Measurements from ENCODE around the gene TRAF3IP1. TPM values are rescaled to one million over a fixed set of nuclear protein-coding genes. Genes with fewer than 3 reads are reported as not detected.
A peak's percentile ranks its signal among the peaks of the same experiment; 100 is the strongest.

Gene TRAF3IP1
- total and polyA plus RNA-seq, 2 of the 13 experiments (the other 11 are each of a cell fraction or from before 2014, with no cell fraction given) = 4.1 to 12.9 TPM

DNA sequence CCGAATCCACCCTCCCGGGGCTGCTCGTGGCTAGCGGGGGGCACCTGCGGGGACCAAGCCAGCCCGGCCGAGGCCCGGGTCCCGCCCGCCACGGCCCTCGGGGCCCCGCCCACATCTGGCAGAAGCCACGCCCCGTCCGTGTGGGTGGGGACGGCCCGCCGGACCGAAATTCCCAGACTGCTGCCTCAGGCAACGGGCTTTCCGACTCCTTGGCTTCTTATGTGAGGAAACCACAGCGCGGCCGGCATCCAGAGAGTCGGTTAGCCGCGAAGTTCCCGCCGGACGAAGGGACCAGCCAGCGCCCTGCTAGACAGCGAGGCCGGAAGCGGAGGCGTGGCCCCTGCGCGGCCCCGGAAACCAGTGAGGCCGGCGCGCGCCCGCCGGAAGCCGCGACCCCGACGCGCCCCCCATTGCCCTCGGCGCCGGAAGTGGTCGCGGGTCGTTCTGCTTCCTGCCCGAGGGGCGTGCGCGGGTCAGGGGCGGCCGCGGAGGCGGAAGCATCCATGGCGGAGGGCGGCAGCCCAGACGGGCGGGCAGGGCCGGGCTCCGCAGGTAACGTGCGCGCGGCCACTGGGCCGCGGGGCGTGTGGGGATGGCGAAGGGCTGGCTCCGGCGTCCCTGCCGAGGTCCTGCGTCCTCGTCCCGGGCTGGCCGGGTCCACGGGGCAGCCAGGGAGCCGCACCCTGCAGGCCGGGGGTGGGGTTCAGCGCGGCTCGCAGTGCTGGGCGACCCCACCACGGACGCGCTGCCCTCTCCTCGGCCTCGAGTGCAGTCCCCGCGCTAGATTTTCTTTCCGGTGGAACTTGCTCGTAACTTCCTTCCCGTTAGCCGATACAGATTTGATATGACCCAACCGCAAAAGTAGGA lies 106.5 kb downstream of the TRAF3IP1 start, which contains the start of gene ASB1 (continued):
- TF ChIP-seq, protein P1, sequence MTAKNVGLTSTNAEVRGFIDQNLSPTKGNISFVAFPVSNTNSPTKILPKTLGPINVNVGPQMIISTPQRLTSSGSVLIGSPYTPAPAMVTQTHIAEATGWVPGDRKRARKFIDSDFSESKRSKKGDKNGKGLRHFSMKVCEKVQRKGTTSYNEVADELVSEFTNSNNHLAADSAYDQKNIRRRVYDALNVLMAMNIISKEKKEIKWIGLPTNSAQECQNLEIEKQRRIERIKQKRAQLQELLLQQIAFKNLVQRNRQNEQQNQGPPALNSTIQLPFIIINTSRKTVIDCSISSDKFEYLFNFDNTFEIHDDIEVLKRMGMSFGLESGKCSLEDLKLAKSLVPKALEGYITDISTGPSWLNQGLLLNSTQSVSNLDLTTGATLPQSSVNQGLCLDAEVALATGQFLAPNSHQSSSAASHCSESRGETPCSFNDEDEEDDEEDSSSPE (CRISPR knock-in tag; IDR thresholded peaks at IDR 0.05) = peak; percentile 75
- no peak for TF ChIP-seq ZNF292 (CRISPR knock-in tag; IDR thresholded peaks at IDR 0.05; ENCODE audit: borderline replicate concordance, low read depth)
- TF ChIP-seq MAZ (IDR thresholded peaks at IDR 0.05; ENCODE audit: borderline replicate concordance, low read depth, low read length) = peak; percentile 73; the same call in 1 of the 2 replicates
- peak; percentile 77; the same call in 1 of the 2 replicates for TF ChIP-seq MAZ (CRISPR knock-in tag; IDR thresholded peaks at IDR 0.05; ENCODE audit: low read depth)
- TF ChIP-seq, protein P2, sequence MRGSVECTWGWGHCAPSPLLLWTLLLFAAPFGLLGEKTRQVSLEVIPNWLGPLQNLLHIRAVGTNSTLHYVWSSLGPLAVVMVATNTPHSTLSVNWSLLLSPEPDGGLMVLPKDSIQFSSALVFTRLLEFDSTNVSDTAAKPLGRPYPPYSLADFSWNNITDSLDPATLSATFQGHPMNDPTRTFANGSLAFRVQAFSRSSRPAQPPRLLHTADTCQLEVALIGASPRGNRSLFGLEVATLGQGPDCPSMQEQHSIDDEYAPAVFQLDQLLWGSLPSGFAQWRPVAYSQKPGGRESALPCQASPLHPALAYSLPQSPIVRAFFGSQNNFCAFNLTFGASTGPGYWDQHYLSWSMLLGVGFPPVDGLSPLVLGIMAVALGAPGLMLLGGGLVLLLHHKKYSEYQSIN (CRISPR knock-in tag; IDR thresholded peaks at IDR 0.05; ENCODE audit: borderline replicate concordance) = no peak
- TF ChIP-seq, protein P3, sequence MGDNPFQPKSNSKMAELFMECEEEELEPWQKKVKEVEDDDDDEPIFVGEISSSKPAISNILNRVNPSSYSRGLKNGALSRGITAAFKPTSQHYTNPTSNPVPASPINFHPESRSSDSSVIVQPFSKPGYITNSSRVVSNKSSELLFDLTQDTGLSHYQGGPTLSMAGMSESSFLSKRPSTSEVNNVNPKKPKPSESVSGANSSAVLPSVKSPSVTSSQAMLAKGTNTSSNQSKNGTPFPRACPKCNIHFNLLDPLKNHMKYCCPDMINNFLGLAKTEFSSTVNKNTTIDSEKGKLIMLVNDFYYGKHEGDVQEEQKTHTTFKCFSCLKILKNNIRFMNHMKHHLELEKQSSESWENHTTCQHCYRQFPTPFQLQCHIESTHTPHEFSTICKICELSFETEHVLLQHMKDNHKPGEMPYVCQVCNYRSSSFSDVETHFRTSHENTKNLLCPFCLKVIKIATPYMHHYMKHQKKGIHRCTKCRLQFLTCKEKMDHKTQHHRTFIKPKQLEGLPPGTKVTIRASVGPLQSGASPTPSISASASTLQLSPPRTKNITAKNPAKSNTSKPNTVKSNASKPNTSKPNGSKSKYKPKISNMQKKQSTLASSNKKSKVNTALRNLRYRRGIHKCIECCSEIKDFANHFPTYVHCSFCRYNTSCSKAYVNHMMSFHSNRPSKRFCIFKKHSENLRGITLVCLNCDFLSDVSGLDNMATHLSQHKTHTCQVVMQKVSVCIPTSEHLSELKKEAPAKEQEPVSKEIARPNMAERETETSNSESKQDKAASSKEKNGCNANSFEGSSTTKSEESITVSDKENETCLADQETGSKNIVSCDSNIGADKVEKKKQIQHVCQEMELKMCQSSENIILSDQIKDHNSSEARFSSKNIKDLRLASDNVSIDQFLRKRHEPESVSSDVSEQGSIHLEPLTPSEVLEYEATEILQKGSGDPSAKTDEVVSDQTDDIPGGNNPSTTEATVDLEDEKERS (CRISPR knock-in tag; IDR thresholded peaks at IDR 0.05) = no peak
- TF ChIP-seq, protein P4, sequence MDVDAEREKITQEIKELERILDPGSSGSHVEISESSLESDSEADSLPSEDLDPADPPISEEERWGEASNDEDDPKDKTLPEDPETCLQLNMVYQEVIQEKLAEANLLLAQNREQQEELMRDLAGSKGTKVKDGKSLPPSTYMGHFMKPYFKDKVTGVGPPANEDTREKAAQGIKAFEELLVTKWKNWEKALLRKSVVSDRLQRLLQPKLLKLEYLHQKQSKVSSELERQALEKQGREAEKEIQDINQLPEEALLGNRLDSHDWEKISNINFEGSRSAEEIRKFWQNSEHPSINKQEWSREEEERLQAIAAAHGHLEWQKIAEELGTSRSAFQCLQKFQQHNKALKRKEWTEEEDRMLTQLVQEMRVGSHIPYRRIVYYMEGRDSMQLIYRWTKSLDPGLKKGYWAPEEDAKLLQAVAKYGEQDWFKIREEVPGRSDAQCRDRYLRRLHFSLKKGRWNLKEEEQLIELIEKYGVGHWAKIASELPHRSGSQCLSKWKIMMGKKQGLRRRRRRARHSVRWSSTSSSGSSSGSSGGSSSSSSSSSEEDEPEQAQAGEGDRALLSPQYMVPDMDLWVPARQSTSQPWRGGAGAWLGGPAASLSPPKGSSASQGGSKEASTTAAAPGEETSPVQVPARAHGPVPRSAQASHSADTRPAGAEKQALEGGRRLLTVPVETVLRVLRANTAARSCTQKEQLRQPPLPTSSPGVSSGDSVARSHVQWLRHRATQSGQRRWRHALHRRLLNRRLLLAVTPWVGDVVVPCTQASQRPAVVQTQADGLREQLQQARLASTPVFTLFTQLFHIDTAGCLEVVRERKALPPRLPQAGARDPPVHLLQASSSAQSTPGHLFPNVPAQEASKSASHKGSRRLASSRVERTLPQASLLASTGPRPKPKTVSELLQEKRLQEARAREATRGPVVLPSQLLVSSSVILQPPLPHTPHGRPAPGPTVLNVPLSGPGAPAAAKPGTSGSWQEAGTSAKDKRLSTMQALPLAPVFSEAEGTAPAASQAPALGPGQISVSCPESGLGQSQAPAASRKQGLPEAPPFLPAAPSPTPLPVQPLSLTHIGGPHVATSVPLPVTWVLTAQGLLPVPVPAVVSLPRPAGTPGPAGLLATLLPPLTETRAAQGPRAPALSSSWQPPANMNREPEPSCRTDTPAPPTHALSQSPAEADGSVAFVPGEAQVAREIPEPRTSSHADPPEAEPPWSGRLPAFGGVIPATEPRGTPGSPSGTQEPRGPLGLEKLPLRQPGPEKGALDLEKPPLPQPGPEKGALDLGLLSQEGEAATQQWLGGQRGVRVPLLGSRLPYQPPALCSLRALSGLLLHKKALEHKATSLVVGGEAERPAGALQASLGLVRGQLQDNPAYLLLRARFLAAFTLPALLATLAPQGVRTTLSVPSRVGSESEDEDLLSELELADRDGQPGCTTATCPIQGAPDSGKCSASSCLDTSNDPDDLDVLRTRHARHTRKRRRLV (CRISPR knock-in tag; IDR thresholded peaks at IDR 0.05) = no peak
- peak; percentile 80 for TF ChIP-seq ERF (CRISPR knock-in tag; IDR thresholded peaks at IDR 0.05)
- TF ChIP-seq, protein P5, sequence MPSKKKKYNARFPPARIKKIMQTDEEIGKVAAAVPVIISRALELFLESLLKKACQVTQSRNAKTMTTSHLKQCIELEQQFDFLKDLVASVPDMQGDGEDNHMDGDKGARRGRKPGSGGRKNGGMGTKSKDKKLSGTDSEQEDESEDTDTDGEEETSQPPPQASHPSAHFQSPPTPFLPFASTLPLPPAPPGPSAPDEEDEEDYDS (CRISPR knock-in tag; IDR thresholded peaks at IDR 0.05) = peak; percentile 65
- 0 out of 2 replicates have a peak, but pooled peaks have one; percentile 46 for TF ChIP-seq RELA (CRISPR knock-in tag; IDR thresholded peaks at IDR 0.05)
- peak; percentile 80; the same call in 1 of the 2 replicates for TF ChIP-seq MTA1 (CRISPR knock-in tag; IDR thresholded peaks at IDR 0.05; ENCODE audit: borderline replicate concordance)
- peak; percentile 99 for TF ChIP-seq ASH2L (IDR thresholded peaks at IDR 0.05; ENCODE audit: insufficient read length, low read depth, low read length)
- TF ChIP-seq ZNF747 (CRISPR knock-in tag; IDR thresholded peaks at IDR 0.05; ENCODE audit: borderline replicate concordance) = no peak; the same call in 1 of the 2 replicates
- TF ChIP-seq NFIC (IDR thresholded peaks at IDR 0.05; ENCODE audit: low read length) = no peak
- TF ChIP-seq, protein P6, sequence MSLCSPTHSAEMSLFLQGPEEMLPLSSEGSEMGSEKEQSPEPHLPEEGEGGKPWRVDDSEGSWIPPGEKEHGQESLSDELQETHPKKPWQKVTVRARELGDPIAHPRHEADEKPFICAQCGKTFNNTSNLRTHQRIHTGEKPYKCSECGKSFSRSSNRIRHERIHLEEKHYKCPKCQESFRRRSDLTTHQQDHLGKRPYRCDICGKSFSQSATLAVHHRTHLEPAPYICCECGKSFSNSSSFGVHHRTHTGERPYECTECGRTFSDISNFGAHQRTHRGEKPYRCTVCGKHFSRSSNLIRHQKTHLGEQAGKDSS (CRISPR knock-in tag; IDR thresholded peaks at IDR 0.05; ENCODE audit: borderline replicate concordance, low read depth) = peak; percentile 79; the same call in 1 of the 2 replicates
